Lung (tissue), 13 donors: ENCODE results near the gene SVIL. TPM values are rescaled to one million over a fixed set of nuclear protein-coding genes. Genes with fewer than 3 reads are reported as not detected.

ENCODE experiments used
- ATAC-seq: fragments of 200-7000 bp; cut with Tn5 transposase; one replicate; pipeline ENCODE4 v1.9.1; 2020; ENCODE audit warnings: moderate number of reproducible peaks; ENCODE audit not compliant: insufficient read depth, low FRiP score
- DNase-seq, 3 donors: peaks; one replicate each; pipeline ENCODE4 v3.0.0-alpha.2; 2013 to 2017
- H3K27ac ChIP-seq, 2 donors: one replicate each; pipeline ENCODE4 v1.5.1; 2013; ENCODE audit warnings: mild to moderate bottlenecking in 2 of 2, moderate library complexity in 2 of 2, control low read depth in 1 of 2, inconsistent platforms in 1 of 2, low read depth in 1 of 2, low read length in 1 of 2
- H3K27me3 ChIP-seq, 3 donors: one replicate each; pipeline ENCODE4 v1.5.1; 2013; ENCODE audit warnings: low read length in 2 of 3; ENCODE audit not compliant: control insufficient read depth in 3 of 3, insufficient read depth in 3 of 3
- H3K36me3 ChIP-seq, 4 donors: one replicate each; pipeline ENCODE4 v1.5.1; 2013; ENCODE audit warnings: low read length in 4 of 4, mild to moderate bottlenecking in 1 of 4, moderate library complexity in 1 of 4; ENCODE audit not compliant: control insufficient read depth in 4 of 4, insufficient read depth in 4 of 4
- H3K4me1 ChIP-seq, 5 donors: one replicate each; pipeline ENCODE4 v1.5.1; 2013; ENCODE audit warnings: low read length in 5 of 5, mild to moderate bottlenecking in 2 of 5, moderate library complexity in 1 of 5; ENCODE audit not compliant: control insufficient read depth in 5 of 5, insufficient read depth in 5 of 5
- H3K4me3 ChIP-seq: one replicate; pipeline ENCODE4 v1.5.1; 2013; ENCODE audit warnings: mild to moderate bottlenecking, control low read depth, moderate library complexity
- H3K9ac ChIP-seq, 2 donors: one replicate each; pipeline ENCODE4 v1.5.1; 2013; ENCODE audit warnings: low read length in 2 of 2, control low read depth in 1 of 2; ENCODE audit not compliant: insufficient read depth in 1 of 2
- H3K9me3 ChIP-seq, 4 donors: one replicate each; pipeline ENCODE4 v1.5.1; 2013; ENCODE audit warnings: low read length in 3 of 4, mild to moderate bottlenecking in 1 of 4, moderate library complexity in 1 of 4; ENCODE audit not compliant: control insufficient read depth in 4 of 4, insufficient read depth in 3 of 4
- WGBS, 2 donors: extraction: QIAGEN DNeasy Blood & Tissue Kit; methylation state at CpG; one replicate each; pipeline ENCODE4 v1.1.7; 2013; 5-methylcytosine and 5-hydroxymethylcytosine counted together
- polyA plus RNA-seq, 2 donors: library from polyadenylated mRNA; stranded (reverse); fragments of 200-250 nt; gene quantifications; one replicate each; pipeline ENCODE4 v1.2.1, GENCODE V29; 2013
- small RNA-seq: library from RNA; depleted of rRNA; stranded (forward); fragments of <200 nt; gene quantifications from one replicate; pipeline ENCODE3, GENCODE V24; 2014; ENCODE audit warnings: low replicate concordance
- total RNA-seq, 2 donors: library from RNA; depleted of rRNA in 1 of 2; stranded (reverse); fragments of >200 nt in 1 of 2; gene quantifications; one replicate each; pipeline ENCODE4 v1.2.1, GENCODE V29; 2014 to 2021
- TF ChIP-seq, protein P1 (sequence below): IDR thresholded peaks from 2 replicates; pipeline ENCODE4 v1.5.1; 2012; ENCODE audit warnings: mild to moderate bottlenecking; ENCODE audit errors: control extremely low read depth, extremely low read depth
- donor health status: control.
- donor health status: control.
- donor health status: Bipolar disorder and iron deficiency.
- donor health status: healthy.
- donor health status: DM: yes; HTN: yes; CAD: no.

Gene SVIL
- total and polyA plus RNA-seq, 4 donors, result 13.6 to 117 (median 44.0) TPM

DNA sequence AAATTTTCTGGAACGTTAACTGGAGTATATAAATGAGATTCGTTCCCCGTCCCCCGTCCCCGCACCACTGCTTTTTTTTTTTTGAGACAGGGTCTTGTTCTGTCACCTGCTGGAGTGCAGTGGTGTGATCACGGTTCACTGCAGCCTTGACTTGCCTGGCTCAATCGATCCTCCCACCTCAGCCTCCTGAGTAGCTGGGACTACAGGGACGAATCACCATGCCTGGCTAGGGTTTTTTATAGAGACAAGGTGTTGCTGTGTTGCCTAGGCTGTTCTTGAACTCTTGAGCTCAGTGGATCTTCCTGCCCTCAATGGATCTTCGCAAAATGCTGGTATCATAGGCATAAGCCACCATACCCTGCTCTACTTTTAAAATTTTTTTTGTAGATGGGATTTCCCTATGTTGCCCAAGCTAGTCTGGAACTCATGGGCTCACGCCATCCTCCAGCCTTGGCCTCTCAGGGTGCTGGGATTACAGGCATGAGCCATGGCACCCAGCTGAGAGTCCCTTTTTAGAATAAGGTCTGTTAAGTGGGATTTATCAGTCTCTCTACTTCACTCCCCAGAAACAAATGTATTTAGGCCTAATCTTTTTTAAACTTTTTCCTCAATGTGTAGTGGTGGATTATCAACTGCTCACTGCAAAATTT, 223.0 kb downstream of the SVIL start:
- no peak for ATAC-seq
- Histone ChIP-seq H3K4me3 (no peak overlapping the region), H3K36me3 (peaks cover 0 to under 1% (median 0%) of the 10 kb centered on the region in 4 donors), H3K9ac (no peak overlapping the region), H3K27me3 (no peaks in the 10 kb centered on the region), H3K9me3 (no peaks in the 10 kb centered on the region), H3K27ac (no peak overlapping the region), H3K4me1 (peaks cover 0 to 21% (median 13%) of the 10 kb centered on the region in 5 donors)
- WGBS, 2 donors, result 91 to 92% methylated on average over 10 of the region's 10 CpGs
- DNase-seq, result no peak
- TF ChIP-seq, protein P1, sequence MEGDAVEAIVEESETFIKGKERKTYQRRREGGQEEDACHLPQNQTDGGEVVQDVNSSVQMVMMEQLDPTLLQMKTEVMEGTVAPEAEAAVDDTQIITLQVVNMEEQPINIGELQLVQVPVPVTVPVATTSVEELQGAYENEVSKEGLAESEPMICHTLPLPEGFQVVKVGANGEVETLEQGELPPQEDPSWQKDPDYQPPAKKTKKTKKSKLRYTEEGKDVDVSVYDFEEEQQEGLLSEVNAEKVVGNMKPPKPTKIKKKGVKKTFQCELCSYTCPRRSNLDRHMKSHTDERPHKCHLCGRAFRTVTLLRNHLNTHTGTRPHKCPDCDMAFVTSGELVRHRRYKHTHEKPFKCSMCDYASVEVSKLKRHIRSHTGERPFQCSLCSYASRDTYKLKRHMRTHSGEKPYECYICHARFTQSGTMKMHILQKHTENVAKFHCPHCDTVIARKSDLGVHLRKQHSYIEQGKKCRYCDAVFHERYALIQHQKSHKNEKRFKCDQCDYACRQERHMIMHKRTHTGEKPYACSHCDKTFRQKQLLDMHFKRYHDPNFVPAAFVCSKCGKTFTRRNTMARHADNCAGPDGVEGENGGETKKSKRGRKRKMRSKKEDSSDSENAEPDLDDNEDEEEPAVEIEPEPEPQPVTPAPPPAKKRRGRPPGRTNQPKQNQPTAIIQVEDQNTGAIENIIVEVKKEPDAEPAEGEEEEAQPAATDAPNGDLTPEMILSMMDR, result no peak

DNA sequence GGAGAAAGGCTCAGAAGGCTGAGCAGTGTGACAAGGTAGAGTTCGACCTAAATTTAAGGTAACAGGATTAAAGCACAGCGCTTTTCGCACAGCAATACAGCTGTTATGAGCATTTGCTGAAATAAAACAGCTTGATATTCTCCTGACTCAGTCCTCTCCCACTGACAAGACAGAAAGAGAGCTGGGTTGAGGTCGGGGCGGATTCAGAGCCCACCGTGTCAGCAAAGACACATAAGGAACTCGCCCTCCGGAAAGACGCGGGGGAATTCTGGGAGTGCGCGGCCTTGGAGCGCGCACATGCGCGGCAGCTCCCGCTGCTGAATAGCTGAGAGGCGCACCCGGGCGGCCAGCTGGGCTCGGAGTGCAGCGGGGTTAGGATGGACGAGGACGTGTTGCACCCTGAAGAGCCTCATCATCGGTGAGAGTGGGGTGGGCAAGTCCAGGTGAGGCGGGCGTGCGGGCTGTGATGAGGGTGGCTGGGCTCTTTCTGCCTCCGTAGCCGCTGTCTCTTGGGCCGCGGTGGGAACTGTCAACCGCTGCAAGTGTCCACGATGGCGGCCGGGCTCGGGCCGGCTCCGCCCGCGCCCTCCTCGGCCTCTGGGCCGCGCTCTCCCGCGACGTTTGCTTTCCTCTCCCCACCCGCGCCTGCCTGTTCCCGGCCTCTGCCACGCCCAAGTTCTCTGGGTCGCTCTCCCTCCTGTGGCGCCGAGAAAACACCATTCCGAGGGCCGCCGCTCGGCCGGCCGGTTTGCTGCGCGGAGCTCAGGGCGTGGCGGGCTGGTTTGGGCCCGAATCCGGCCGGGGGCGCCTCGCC, 225.3 kb downstream of the SVIL start:
- TF ChIP-seq, protein P1, result no peak
- Histone ChIP-seq H3K4me1 (peaks cover 0 to 21% (median 13%) of the 10 kb centered on the region in 5 donors), H3K9ac (peak overlapping the region; percentile 83 to 93), H3K36me3 (no peaks in the 10 kb centered on the region), H3K27me3 (no peaks in the 10 kb centered on the region), H3K9me3 (no peaks in the 10 kb centered on the region), H3K27ac (peak overlapping the region; percentile 90 to 97), H3K4me3 (peak overlapping the region; percentile 97)
- peak; percentile 95 for ATAC-seq
- DNase-seq, result peak; percentile 77 to 88 (median 82)
- WGBS, 2 donors, result 4% methylated on average over 63 to 69 of the region's 69 CpGs

DNA sequence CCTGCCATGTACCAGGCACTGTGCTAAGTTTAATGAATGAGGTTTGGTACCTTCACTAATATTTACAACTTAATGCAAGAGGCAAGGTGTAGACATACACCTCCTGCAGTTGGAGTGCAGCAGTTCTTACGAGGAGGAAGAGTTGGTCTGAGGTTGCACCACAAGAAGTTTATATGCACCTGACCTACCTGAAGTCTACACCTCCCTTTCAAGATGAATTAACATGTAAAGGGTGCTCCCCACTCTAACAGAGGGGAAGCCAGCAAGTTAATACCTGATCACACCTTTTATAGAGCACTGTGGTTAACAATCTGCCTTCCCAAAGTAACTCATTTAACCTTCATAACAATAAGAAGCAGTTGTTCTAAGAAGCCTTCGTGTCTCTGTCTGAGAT, 225.9 kb downstream of the SVIL start:
- WGBS, 2 donors, result 37 to 44% methylated on average over 2 of the region's 2 CpGs
- no peak for DNase-seq
- Histone ChIP-seq H3K9me3 (no peaks in the 10 kb centered on the region), H3K36me3 (no peaks in the 10 kb centered on the region), H3K4me3 (no peak overlapping the region), H3K9ac (peak overlapping the region; percentile 76 to 83), H3K27ac (peak overlapping the region; percentile 90 to 97), H3K27me3 (no peaks in the 10 kb centered on the region), H3K4me1 (peaks cover 0 to 21% (median 13%) of the 10 kb centered on the region in 5 donors)
- TF ChIP-seq, protein P1, result no peak
- no peak for ATAC-seq

Small RNAs within 50 kb of the gene (small RNA-seq; reads per million reads assigned to genes)
- gene MIR604 (not detected), gene MIR938 (not detected), gene RF00105 (not detected)
